NCI-H345 (cell line): Measurements from ENCODE around the gene CACNA2D2.

ENCODE experiments used
- DNase-seq: peaks from one replicate; lab custom pipeline; 2025; lab: John Stamatoyannopoulos, UW

Gene CACNA2D2

GRCh38 chr3:50369012-50369670 lies 134.3 kb downstream of the CACNA2D2 start:
- DNase-seq, result no peak

GRCh38 chr3:50365842-50366220 lies 137.6 kb downstream of the CACNA2D2 start:
- no peak for DNase-seq

GRCh38 chr3:50365080-50365841 lies 138.2 kb downstream of the CACNA2D2 start:
- DNase-seq, result peak; percentile 85

GRCh38 chr3:50364573-50365079 lies 138.8 kb downstream of the CACNA2D2 start:
- no peak for DNase-seq

- DNase-seq, result no peak
Measured at GRCh38 chr3:50359760-50360110, 143.7 kb downstream of the CACNA2D2 start.

- peak; percentile 95 for DNase-seq
Measured at GRCh38 chr3:50358911-50359759, 144.3 kb downstream of the CACNA2D2 start, which contains the start of gene TMEM115. TSS of gene TMEM115 (minus strand) at chr3:50359521. CDS start at chr3:50359063, 458 bp downstream.

- no peak for DNase-seq
Measured at GRCh38 chr3:50358355-50358910, 145.0 kb downstream of the CACNA2D2 start.

GRCh38 chr3:50357481-50357880 lies 146.0 kb downstream of the CACNA2D2 start:
- DNase-seq, result no peak

- DNase-seq, result no peak
Measured at GRCh38 chr3:50356553-50356952, 146.9 kb downstream of the CACNA2D2 start.

GRCh38 chr3:50355829-50356552 lies 147.4 kb downstream of the CACNA2D2 start:
- no peak for DNase-seq

- no peak for DNase-seq
Measured at GRCh38 chr3:50354850-50355249, 148.6 kb downstream of the CACNA2D2 start.

GRCh38 chr3:50354186-50354764 lies 149.2 kb downstream of the CACNA2D2 start:
- DNase-seq, result no peak

GRCh38 chr3:50353245-50354004 lies 150.0 kb downstream of the CACNA2D2 start:
- DNase-seq, result no peak

- DNase-seq, result no peak
Measured at GRCh38 chr3:50352781-50353180, 150.7 kb downstream of the CACNA2D2 start.

- DNase-seq, result peak; percentile 23
Measured at GRCh38 chr3:50351323-50351697, 152.1 kb downstream of the CACNA2D2 start.

GRCh38 chr3:50350527-50351322 lies 152.7 kb downstream of the CACNA2D2 start, which contains the start of the genes CYB561D2 and NPRL2:
TSS of gene CYB561D2 (plus strand) at chr3:50350862. CDS start at chr3:50351434, 572 bp downstream.
TSS of gene NPRL2 (minus strand) at chr3:50350775. CDS start at chr3:50350652, 123 bp downstream.
- peak; percentile 92 for DNase-seq

GRCh38 chr3:50350213-50350526 lies 153.3 kb downstream of the CACNA2D2 start:
- DNase-seq, result no peak

- peak; percentile 50 for DNase-seq
Measured at GRCh38 chr3:50347187-50347813, 156.1 kb downstream of the CACNA2D2 start.
